Neural crest cell (in vitro differentiated cells): Measurements from ENCODE around the gene IFI27L1. TPM values are rescaled to one million over a fixed set of nuclear protein-coding genes. Genes with fewer than 3 reads are reported as not detected.
A peak's percentile ranks its signal among the peaks of the same experiment; 100 is the strongest.

Experiments
- DNase-seq: peaks from one replicate; pipeline ENCODE4 v3.0.0; 2021; ENCODE audit warnings: low read depth, mixed read lengths, low spot score
- H3K27ac Mint-ChIP-seq: one replicate; pipeline ENCODE4 v1.8.0; 2021; ENCODE audit warnings: mild to moderate bottlenecking, mixed read lengths; ENCODE audit not compliant: unreplicated experiment
- H3K27me3 Mint-ChIP-seq: 2 replicates; pipeline ENCODE4 v1.8.0; 2021; ENCODE audit warnings: low read depth, mild to moderate bottlenecking, mixed read lengths
- H3K36me3 Mint-ChIP-seq: 2 replicates; pipeline ENCODE4 v1.8.0; 2021; ENCODE audit warnings: low read depth, mild to moderate bottlenecking, mixed read lengths
- H3K4me1 Mint-ChIP-seq: 2 replicates; pipeline ENCODE4 v1.8.0; 2021; ENCODE audit warnings: mixed read lengths
- H3K4me3 Mint-ChIP-seq: one replicate; pipeline ENCODE4 v1.8.0; 2021; ENCODE audit warnings: mild to moderate bottlenecking, mixed read lengths
- H3K9me3 Mint-ChIP-seq: 2 replicates; pipeline ENCODE4 v1.8.0; 2021; ENCODE audit warnings: mixed read lengths
- total RNA-seq: library from RNA; stranded (reverse); gene quantifications from 2 replicates; pipeline ENCODE4 v1.2.1, GENCODE V29; 2021
- TF ChIP-seq, protein P1 (sequence below): fragments of 200-600 bp; sonication (generic); conservative IDR thresholded peaks from 2 replicates; pipeline ENCODE4 v1.5.0; 2021; ENCODE audit warnings: antibody characterized with exemption, mild to moderate bottlenecking

The IFI27L1 gene
- total RNA-seq, 1 donor from 2014 or later: 39.7 TPM

DNA sequence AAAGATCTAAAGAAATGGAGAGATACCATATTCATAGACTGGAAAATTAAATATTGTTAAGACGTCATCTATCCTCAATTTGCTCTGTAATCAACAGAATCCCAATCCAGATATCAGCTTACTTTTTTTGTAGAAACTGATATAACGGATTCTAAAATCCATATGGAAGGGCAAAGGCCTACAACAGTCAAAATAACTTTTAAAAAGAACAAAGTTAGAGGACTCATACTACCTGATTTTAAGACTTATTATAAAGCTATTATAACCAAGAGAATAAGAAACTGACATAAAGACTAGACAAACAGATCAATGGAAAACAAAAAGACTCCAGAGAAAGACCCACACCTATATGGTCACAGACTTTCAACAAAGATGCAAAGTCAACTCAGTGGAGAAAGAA lies 6.1 kb upstream of the IFI27L1 start:
- TF ChIP-seq, protein P1, sequence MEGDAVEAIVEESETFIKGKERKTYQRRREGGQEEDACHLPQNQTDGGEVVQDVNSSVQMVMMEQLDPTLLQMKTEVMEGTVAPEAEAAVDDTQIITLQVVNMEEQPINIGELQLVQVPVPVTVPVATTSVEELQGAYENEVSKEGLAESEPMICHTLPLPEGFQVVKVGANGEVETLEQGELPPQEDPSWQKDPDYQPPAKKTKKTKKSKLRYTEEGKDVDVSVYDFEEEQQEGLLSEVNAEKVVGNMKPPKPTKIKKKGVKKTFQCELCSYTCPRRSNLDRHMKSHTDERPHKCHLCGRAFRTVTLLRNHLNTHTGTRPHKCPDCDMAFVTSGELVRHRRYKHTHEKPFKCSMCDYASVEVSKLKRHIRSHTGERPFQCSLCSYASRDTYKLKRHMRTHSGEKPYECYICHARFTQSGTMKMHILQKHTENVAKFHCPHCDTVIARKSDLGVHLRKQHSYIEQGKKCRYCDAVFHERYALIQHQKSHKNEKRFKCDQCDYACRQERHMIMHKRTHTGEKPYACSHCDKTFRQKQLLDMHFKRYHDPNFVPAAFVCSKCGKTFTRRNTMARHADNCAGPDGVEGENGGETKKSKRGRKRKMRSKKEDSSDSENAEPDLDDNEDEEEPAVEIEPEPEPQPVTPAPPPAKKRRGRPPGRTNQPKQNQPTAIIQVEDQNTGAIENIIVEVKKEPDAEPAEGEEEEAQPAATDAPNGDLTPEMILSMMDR: no peak
- peaks cover 34% of the 10 kb centered on the region for H3K4me1 Mint-ChIP-seq
- peaks cover 30% of the 10 kb centered on the region for H3K9me3 Mint-ChIP-seq
- H3K36me3 Mint-ChIP-seq: peaks cover 57% of the 10 kb centered on the region
- H3K27ac Mint-ChIP-seq: no peak overlapping the region
- peak overlapping the region; percentile 62 for H3K4me3 Mint-ChIP-seq
- no peaks in the 10 kb centered on the region for H3K27me3 Mint-ChIP-seq
- DNase-seq: no peak

DNA sequence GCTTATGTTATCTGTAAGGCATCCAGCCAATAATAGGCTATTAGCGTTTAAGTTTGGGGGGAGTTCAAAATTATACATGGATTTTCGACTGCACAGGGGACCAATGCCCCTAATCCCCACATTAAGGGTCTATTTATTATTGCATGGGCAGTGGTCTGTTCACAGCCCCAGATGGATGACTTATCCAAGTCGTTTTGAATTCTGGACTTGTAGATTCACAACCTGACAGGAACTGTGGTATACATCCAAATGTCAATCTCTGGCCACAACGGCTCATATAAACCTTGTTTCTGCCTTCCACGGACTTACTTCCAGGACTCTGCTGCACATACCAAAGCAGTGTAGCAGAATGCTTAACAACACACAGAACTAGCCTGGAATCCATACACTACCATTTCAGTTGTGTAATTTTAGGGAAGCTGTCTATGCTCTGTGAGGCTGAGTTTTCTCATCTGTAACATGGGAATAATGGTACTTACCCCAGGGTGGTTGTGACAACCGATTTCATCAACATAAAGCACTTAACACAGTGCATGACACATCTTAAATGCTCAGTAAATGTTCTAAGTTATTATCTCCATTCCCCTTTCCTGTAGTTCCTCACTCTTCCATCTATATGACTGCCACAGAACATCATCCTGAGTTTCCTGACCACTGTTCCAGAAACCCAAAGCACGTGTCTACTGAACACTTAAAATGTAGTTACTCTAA lies 3.8 kb upstream of the IFI27L1 start:
- TF ChIP-seq, protein P1: no peak
- Mint-ChIP-seq H3K36me3 (peaks cover 47% of the 10 kb centered on the region), H3K9me3 (peaks cover 14% of the 10 kb centered on the region), H3K4me3 (peak overlapping the region; percentile 31), H3K27ac (no peak overlapping the region), H3K27me3 (no peaks in the 10 kb centered on the region), H3K4me1 (peaks cover 43% of the 10 kb centered on the region)
- no peak for DNase-seq

DNA sequence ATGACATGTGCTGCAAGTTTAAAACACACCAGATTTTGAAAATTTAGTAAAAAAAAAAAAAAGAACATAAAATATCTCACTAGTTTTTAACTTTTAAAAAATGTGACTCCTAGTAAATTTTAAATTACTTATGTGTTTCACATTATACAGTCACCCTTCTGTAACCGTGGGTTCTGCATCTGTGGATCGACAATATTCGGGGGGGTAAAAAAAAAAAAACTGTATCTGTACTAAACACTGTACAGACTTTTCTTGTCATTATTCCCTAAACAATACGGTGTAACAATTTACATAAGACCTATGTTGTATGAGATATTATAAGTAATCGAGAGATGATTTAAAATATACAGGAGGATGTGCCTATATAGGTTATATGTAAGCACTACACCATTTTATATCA lies 3.3 kb upstream of the IFI27L1 start:
- Mint-ChIP-seq H3K4me3 (peak overlapping the region; percentile 98), H3K4me1 (peaks cover 46% of the 10 kb centered on the region), H3K9me3 (peaks cover 13% of the 10 kb centered on the region), H3K27ac (no peak overlapping the region), H3K36me3 (peaks cover 44% of the 10 kb centered on the region), H3K27me3 (no peaks in the 10 kb centered on the region)
- TF ChIP-seq, protein P1: no peak
- no peak for DNase-seq

DNA sequence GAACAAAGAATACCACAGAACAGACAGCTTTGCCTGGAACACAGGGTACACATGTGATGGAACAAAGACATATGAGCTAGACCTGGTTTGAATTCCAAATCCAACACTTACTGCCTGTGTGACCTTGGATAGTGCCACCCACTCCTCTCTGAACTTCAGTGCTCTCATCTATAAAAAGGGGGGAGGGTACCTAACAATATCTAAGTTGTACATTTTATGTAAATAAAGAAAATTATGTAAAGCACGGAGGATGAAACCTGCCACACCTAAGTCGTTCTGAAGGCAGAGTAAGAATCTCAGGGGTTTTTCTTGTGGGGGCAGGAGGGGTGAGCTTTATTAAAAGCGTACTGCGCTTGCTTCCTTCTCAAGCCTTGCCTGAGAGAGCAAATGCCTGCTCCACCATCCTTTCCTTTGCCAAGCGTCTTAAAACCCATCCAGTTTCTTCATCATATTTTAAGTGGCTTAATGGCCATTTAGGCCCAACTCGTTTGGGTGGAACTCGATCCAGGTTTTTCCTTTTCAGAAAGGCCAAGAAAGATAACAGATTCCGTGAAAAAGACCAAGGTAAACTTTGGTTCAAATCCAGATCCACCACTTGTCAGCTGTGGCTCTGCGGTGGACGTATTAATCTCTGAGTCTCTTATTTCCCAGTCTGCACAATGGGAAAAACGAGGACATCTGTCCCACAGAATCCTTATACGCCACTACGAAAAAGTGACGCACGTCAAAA lies 1.1 kb upstream of the IFI27L1 start:
- Mint-ChIP-seq H3K27ac (peak overlapping the region; percentile 99), H3K27me3 (no peaks in the 10 kb centered on the region), H3K9me3 (peaks cover 6% of the 10 kb centered on the region), H3K36me3 (peaks cover 36% of the 10 kb centered on the region), H3K4me1 (peaks cover 53% of the 10 kb centered on the region), H3K4me3 (peak overlapping the region; percentile 98)
- TF ChIP-seq, protein P1: no peak
- no peak for DNase-seq

DNA sequence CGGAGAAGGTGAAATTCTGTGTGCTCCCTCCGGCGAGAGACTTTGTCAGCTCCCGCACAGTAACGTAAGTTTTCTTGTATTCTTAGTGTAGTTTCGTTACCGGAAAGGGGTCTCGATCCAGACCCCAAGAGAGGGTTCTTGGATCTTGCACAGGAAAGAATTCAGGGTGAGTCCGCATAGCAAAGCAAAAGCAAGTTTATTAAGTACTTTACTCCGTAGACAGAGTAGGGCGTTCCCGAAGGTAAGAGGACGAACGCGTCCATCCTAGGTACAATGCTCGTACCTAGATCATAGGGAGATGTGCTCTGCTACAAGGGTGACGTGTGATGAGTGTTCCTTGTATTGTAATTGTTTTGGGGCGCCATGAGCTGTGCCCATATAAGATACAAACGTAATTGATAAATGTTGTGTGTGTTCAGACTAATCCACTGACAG lies 293 bp downstream of the IFI27L1 start:
- peaks cover 53% of the 10 kb centered on the region for H3K4me1 Mint-ChIP-seq
- DNase-seq: no peak
- no peaks in the 10 kb centered on the region for H3K9me3 Mint-ChIP-seq
- no peaks in the 10 kb centered on the region for H3K27me3 Mint-ChIP-seq
- TF ChIP-seq, protein P1: no peak
- H3K27ac Mint-ChIP-seq: peak overlapping the region; percentile 97
- H3K36me3 Mint-ChIP-seq: peaks cover 32% of the 10 kb centered on the region
- H3K4me3 Mint-ChIP-seq: peak overlapping the region; percentile 98
